HepG2 (cell line): ENCODE data around the gene VGF. TPM values are rescaled to one million over a fixed set of nuclear protein-coding genes. Genes with fewer than 3 reads are reported as not detected.

Experiments
- ATM ChIP-seq: fragments of 450-650 bp; IDR thresholded peaks from 2 replicates; pipeline ENCODE4 v1.7.1; 2017; ENCODE audit warnings: mild to moderate bottlenecking, borderline replicate concordance
- CC2D1A ChIP-seq: sonication (generic); formaldehyde crosslinking; IDR thresholded peaks from 2 replicates; pipeline ENCODE4 v1.8.1; 2023; ENCODE audit warnings: mild to moderate bottlenecking, missing genetic modification reagents
- NBN ChIP-seq: fragments of 450-650 bp; conservative IDR thresholded peaks from 2 replicates; pipeline ENCODE4 v1.6.1; 2017
- NFE2L1 ChIP-seq: sonication (generic); formaldehyde crosslinking; IDR thresholded peaks from 2 replicates; pipeline ENCODE4 v1.4.0; 2020; ENCODE audit warnings: missing genetic modification reagents, mild to moderate bottlenecking, borderline replicate concordance
- PHF20 ChIP-seq: sonication (generic); formaldehyde crosslinking; IDR thresholded peaks from 2 replicates; pipeline ENCODE4 v1.5.0; 2020; ENCODE audit warnings: mild to moderate bottlenecking, missing genetic modification reagents
- PLSCR1 ChIP-seq: sonication (generic); formaldehyde crosslinking; IDR thresholded peaks from 2 replicates; pipeline ENCODE4 v1.5.0; 2020; ENCODE audit warnings: missing genetic modification reagents, mild to moderate bottlenecking, borderline replicate concordance
- POGZ ChIP-seq: sonication (generic); formaldehyde crosslinking; IDR thresholded peaks from 2 replicates; pipeline ENCODE4 v1.4.0; 2020; ENCODE audit warnings: mild to moderate bottlenecking, missing genetic modification reagents
- RFX3 ChIP-seq: IDR thresholded peaks from 2 replicates; pipeline ENCODE4 v1.6.1; 2016; ENCODE audit warnings: missing biosample characterization, missing genetic modification reagents
- RFX5 ChIP-seq: IDR thresholded peaks from 2 replicates; pipeline ENCODE4 v1.6.1; 2011; ENCODE audit warnings: low read depth, low read length, improper control_type of control experiment
- SNAPC5 ChIP-seq: sonication (generic); formaldehyde crosslinking; IDR thresholded peaks from 2 replicates; pipeline ENCODE4 v1.8.1; 2023; ENCODE audit warnings: mild to moderate bottlenecking, missing genetic modification reagents, borderline replicate concordance
- TERF1 ChIP-seq: sonication (generic); formaldehyde crosslinking; IDR thresholded peaks from 2 replicates; pipeline ENCODE4 v1.8.0; 2022; ENCODE audit warnings: mild to moderate bottlenecking, missing genetic modification reagents, moderate library complexity
- THAP8 ChIP-seq: sonication (generic); formaldehyde crosslinking; IDR thresholded peaks from 2 replicates; pipeline ENCODE4 v1.5.1; 2020; ENCODE audit warnings: missing genetic modification reagents, mild to moderate bottlenecking, borderline replicate concordance
- ZBTB49 ChIP-seq: sonication (generic); formaldehyde crosslinking; IDR thresholded peaks from 2 replicates; pipeline ENCODE4 v1.4.0; 2020; ENCODE audit warnings: missing genetic modification reagents, borderline replicate concordance
- ZNF12 ChIP-seq: sonication (generic); formaldehyde crosslinking; IDR thresholded peaks from 2 replicates; pipeline ENCODE4 v1.5.0; 2020; ENCODE audit warnings: missing genetic modification reagents
- ZNF20 ChIP-seq: sonication (generic); formaldehyde crosslinking; IDR thresholded peaks from 2 replicates; pipeline ENCODE4 v1.4.0; 2020; ENCODE audit warnings: mild to moderate bottlenecking, moderate library complexity, missing genetic modification reagents
- ZNF24 ChIP-seq: fragments of 450-650 bp; IDR thresholded peaks from 2 replicates; pipeline ENCODE4 v1.6.1; 2017; ENCODE audit warnings: antibody characterized with exemption, mild to moderate bottlenecking
- ZNF3 ChIP-seq: IDR thresholded peaks from 2 replicates; pipeline ENCODE4 v1.7.0; 2017; ENCODE audit warnings: inconsistent platforms
- ZNF572 ChIP-seq: sonication (generic); formaldehyde crosslinking; IDR thresholded peaks from 2 replicates; pipeline ENCODE4 v1.5.1; 2020; ENCODE audit warnings: mild to moderate bottlenecking, missing genetic modification reagents
- ZNF672 ChIP-seq: sonication (generic); formaldehyde crosslinking; IDR thresholded peaks from 2 replicates; pipeline ENCODE4 v1.8.1; 2022; ENCODE audit warnings: missing genetic modification reagents
- ZNF7 ChIP-seq: IDR thresholded peaks from 2 replicates; pipeline ENCODE4 v1.6.1; 2016; ENCODE audit warnings: missing biosample characterization, missing genetic modification reagents
- ZSCAN20 ChIP-seq: sonication (generic); formaldehyde crosslinking; IDR thresholded peaks from 2 replicates; pipeline ENCODE4 v1.4.0; 2020; ENCODE audit warnings: missing genetic modification reagents, mild to moderate bottlenecking, borderline replicate concordance
- ZXDC ChIP-seq: sonication (generic); formaldehyde crosslinking; IDR thresholded peaks from 2 replicates; pipeline ENCODE4 v1.5.0; 2020; ENCODE audit warnings: mild to moderate bottlenecking, missing genetic modification reagents
- polyA plus RNA-seq, 8 experiments: library from polyadenylated mRNA; depleted of rRNA in 3 of 8; stranded (reverse) in 7 of 8; unstranded in 1 of 8; fragments of >200 nt; fragmentation: Illumina TruSeq in 4 of 8; extraction: Trizol in 4 of 8; gene quantifications; 2 replicates each; pipeline versions ENCODE4 v1.2.1 to v1.2.3, GENCODE V29; 2011 to 2016; ENCODE audit warnings: low read depth in 4 of 8, missing spikeins in 1 of 8, mixed read lengths in 1 of 8; ENCODE audit not compliant: insufficient read depth in 1 of 8
- total RNA-seq, 5 experiments: library from RNA; depleted of rRNA; stranded (reverse); fragments of >200 nt; fragmentation: Illumina TruSeq; extraction: Trizol; gene quantifications; 2 replicates each; pipeline ENCODE4 v1.2.3, GENCODE V29; 2016; ENCODE audit warnings: low read depth in 1 of 5

VGF gene
- total and polyA plus RNA-seq, 2 of the 13 experiments (the other 11 are each of a cell fraction or from before 2014, with no cell fraction given) = 0.12 to 0.46 TPM

- no peak for TF ChIP-seq ZXDC (CRISPR knock-in tag)
- TF ChIP-seq POGZ (CRISPR knock-in tag) = peak; percentile 55
- no peak for TF ChIP-seq SNAPC5
- no peak for TF ChIP-seq RFX3 (CRISPR knock-in tag)
- no peak for TF ChIP-seq NBN
- TF ChIP-seq CC2D1A (CRISPR knock-in tag) = no peak
- no peak for TF ChIP-seq RFX5
- no peak for TF ChIP-seq ZNF3 (CRISPR knock-in tag)
- TF ChIP-seq ZNF12 = no peak
- TF ChIP-seq PLSCR1 = no peak
- TF ChIP-seq ZNF20 (CRISPR knock-in tag) = 0 out of 2 replicates have a peak, but pooled peaks have one; percentile 66
- no peak for TF ChIP-seq ZNF572 (CRISPR knock-in tag)
- no peak for TF ChIP-seq ZSCAN20 (CRISPR knock-in tag)
- TF ChIP-seq TERF1 = 0 out of 2 replicates have a peak, but pooled peaks have one; percentile 59
- TF ChIP-seq ZNF672 (CRISPR knock-in tag) = no peak
- no peak for TF ChIP-seq NFE2L1 (CRISPR knock-in tag)
- no peak for TF ChIP-seq ZNF7 (CRISPR knock-in tag)
- TF ChIP-seq ZBTB49 (CRISPR knock-in tag) = no peak
- no peak for TF ChIP-seq ZNF24
- TF ChIP-seq PHF20 (CRISPR knock-in tag) = no peak; the same call in 1 of the 2 replicates
- no peak for TF ChIP-seq ATM
- TF ChIP-seq THAP8 = no peak
These were observed 36.6 kb upstream of the VGF start (continued) for GRCh38 chr7:101201695-101202602.
